PC-3 (cell line): Measurements from ENCODE around the gene CHST8.

ENCODE experiments used
- EZH2phosphoT487 ChIP-seq: fragments of 300-600 bp; sonication (generic); IDR thresholded peaks from 2 replicates; pipeline ENCODE4 v1.6.1; 2018; ENCODE audit warnings: mild to moderate bottlenecking, antibody characterized with exemption, low read length, borderline replicate concordance
- TF ChIP-seq, protein P1 (sequence below): fragments of 300-600 bp; sonication (generic); conservative IDR thresholded peaks from 2 replicates; pipeline ENCODE4 v1.5.1; 2017; ENCODE audit warnings: antibody characterized with exemption, low read depth, mild to moderate bottlenecking, low read length

DNA sequence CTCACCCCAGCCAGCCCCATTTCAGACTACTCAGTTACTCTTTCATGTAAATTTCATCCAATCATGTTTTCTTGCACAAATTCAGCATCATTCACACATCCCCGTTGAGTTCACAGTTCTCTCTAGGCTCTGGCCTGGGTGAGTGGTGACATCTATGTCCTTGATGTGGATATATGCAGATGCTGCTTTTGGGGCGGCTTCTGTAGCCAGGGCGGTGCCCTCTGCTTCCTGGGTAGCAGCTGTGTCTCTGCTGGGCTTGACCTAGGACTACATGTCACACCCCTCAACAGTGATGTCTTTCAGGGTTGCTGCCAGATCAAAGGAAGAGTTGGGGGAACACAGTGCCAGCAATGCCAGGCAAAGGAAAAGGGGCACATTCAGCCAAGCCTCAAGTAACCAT, 106.4 kb downstream of the CHST8 start:
- TF ChIP-seq, protein P1, sequence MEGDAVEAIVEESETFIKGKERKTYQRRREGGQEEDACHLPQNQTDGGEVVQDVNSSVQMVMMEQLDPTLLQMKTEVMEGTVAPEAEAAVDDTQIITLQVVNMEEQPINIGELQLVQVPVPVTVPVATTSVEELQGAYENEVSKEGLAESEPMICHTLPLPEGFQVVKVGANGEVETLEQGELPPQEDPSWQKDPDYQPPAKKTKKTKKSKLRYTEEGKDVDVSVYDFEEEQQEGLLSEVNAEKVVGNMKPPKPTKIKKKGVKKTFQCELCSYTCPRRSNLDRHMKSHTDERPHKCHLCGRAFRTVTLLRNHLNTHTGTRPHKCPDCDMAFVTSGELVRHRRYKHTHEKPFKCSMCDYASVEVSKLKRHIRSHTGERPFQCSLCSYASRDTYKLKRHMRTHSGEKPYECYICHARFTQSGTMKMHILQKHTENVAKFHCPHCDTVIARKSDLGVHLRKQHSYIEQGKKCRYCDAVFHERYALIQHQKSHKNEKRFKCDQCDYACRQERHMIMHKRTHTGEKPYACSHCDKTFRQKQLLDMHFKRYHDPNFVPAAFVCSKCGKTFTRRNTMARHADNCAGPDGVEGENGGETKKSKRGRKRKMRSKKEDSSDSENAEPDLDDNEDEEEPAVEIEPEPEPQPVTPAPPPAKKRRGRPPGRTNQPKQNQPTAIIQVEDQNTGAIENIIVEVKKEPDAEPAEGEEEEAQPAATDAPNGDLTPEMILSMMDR: no peak
- TF ChIP-seq EZH2phosphoT487: no peak
